Subcutaneous adipose tissue (tissue), 4 donors: ENCODE data around the gene POU6F2. TPM values are rescaled to one million over a fixed set of nuclear protein-coding genes. Genes with fewer than 3 reads are reported as not detected.

Source experiments
- total RNA-seq, 4 donors: library from RNA; depleted of rRNA; stranded (reverse); fragments of >200 nt; gene quantifications; one replicate each; pipeline ENCODE4 v1.1.0, GENCODE V29; 2016
- TF ChIP-seq, protein P1 (sequence below): fragments of 450-650 bp; IDR thresholded peaks from one replicate; pipeline ENCODE4 v1.5.1; 2016; ENCODE audit warnings: low read depth, mild to moderate bottlenecking, control low read depth, antibody characterized with exemption, moderate library complexity

Gene POU6F2
- total RNA-seq, 4 donors from 2014 or later: not detected

DNA sequence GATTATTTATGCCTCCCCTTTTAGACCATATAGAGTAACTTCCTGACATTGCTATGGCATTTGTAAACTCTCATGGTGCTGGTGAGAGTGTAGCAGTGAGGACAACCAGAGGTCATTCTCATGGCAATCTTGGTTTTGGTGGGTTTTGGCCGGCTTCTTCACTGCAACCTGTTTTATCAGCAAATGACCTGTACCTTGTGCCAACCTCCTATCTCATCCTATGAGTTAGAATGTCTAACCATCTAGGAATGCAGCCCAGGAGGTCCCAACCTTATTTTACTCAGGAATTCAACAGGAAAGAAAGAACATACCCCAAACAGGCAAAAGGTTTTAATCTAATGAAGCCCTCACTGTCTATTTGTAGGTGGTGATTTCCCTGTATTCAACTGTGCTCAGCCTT lies 383.1 kb downstream of the POU6F2 start:
- TF ChIP-seq, protein P1, sequence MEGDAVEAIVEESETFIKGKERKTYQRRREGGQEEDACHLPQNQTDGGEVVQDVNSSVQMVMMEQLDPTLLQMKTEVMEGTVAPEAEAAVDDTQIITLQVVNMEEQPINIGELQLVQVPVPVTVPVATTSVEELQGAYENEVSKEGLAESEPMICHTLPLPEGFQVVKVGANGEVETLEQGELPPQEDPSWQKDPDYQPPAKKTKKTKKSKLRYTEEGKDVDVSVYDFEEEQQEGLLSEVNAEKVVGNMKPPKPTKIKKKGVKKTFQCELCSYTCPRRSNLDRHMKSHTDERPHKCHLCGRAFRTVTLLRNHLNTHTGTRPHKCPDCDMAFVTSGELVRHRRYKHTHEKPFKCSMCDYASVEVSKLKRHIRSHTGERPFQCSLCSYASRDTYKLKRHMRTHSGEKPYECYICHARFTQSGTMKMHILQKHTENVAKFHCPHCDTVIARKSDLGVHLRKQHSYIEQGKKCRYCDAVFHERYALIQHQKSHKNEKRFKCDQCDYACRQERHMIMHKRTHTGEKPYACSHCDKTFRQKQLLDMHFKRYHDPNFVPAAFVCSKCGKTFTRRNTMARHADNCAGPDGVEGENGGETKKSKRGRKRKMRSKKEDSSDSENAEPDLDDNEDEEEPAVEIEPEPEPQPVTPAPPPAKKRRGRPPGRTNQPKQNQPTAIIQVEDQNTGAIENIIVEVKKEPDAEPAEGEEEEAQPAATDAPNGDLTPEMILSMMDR: no peak

DNA sequence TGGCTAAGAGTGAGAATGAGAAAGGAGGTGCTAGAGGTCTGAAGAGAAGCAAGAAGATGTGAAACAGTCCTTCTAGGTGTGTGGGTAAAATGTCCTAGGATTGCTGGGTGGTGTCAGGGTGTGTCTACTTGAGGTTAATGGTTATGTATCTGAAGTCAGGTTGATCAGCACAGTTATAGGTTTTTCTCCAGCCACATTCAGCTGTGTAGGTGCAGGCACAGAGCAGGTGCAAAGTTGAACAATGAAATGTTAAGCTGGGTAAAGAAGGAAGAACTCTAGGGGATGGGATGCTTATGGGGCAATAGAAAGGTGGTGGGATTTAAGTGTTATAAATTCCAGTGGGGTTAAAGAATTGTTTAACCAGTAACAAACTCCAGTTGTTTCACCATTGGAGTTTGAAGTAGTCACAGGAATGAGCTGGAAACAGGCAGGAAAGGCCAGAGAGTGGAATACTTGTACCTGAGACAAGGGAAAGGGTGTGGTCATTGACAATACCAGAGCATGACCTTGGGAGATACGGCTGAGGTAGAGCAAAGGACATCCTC lies 388.1 kb downstream of the POU6F2 start:
- TF ChIP-seq, protein P1: no peak

DNA sequence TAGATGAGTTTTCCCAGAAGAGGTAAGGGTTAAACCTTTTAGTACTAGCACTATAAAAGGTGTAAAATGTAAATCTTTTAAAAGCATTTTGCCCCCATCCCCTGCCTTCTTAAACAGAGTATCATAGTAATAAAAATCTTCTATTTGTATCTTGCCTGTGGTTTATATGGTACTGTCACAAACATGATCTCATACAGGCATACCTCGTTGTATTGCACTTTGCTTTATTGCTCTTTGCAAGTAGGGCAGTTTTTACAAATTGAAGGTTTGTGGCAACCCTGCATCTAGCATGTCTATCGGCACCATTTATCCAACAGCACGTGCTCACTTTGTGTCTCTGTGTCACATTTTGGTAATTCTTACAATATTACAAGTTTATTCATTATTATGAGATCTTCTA lies 389.7 kb downstream of the POU6F2 start:
- TF ChIP-seq, protein P1: no peak

DNA sequence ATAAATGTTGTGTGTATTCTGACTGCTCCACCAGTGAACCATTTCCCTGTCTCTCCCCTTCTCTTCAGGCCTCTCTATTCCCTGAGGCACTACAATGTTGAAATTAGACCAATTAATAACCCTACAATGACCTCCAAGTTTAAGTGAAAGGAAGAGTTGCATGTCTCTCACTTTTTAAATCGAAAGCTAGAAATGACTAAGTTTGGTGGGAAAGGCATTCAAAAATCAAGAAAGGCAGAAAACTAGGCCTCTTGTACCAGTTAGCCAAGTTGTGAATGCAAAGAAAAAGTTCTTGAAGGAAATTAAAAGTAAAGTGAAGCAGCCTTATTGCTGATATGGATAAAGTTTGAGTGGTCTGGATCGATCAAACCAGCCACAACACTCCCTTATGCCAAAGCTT lies 390.2 kb downstream of the POU6F2 start:
- TF ChIP-seq, protein P1: no peak

DNA sequence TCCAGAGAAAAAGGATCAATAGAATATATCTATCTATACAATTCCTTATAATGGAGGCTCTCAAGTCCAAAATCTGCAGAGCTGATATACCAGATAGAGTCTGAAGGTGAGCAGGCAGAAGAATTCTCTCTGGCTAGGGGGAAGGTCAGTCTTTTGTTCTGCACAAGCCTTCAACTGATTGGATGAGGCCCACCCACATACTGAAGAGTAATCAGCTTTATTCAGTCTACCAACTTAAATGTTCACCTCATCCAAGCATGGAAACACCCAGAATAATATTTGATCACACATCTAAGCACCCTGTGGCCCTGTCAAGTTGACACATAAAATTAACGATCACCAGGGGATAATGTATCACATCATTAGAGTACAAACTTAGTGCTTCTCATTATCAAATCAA lies 394.7 kb downstream of the POU6F2 start:
- TF ChIP-seq, protein P1: no peak

DNA sequence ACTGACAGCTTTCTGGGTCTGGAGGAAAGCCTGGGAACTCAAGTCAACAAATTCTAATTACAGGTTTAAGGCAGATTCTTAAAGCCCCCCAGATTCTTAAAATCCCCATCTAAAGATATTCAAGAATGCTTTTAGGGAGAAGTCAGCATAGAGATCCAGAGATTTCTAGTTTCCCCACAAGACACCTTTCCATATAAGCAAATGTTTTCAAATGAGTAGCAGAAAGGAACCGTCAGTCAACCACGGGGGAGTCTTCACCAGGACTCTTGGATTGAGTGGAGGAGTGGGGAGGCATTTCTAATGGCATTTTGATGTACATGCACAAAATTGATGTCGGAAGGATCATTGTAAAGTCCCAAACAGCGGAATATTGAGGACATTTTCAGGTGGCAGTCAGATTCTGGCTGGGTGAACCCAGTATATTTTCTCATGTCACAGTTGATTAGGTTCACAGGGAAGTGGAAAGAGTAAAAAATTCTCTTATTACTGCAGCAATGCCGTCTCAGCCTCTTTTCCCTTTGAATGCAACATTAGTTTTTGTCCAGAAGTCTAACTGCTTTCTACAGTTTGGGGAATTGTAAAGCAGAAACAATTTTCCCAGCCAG lies 396.8 kb downstream of the POU6F2 start:
- TF ChIP-seq, protein P1: no peak

DNA sequence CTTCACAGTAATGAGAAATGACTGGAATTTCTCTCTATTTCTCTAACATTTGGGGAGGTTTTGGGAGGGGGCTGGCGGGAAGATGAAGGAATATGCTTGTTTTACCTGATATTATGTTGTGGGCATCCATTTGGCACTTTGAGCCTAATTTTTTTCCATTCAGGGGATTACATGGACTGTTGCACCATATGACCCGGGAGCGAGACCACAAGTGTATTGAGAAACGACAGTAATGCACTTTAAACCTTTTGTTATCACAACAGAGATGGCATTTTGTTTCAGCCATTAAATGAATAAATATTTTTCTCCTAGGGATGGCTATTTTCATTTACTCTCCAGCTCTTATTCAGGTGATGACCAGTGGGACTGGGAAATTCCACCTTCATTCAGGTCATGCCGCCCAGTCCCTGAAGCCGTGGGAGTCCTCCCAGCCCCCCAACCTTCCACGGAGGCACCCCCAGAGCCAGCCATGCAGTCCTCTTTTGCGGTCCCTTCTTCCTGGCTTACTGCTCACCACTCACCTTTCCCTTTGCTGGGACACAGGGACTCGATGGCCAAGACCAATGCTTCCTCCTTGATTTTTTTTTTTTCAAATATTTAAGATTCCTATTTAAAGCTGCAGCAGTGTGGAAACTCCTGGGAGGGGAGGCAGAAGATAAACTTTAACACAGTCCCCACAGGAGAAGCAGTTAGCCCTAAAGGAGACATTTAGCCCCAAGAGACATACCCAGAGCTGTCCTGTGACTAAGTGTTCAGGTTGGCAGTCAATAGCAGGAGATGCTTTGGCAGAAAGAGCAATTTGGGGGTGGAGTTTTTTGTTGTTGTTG lies 397.6 kb downstream of the POU6F2 start:
- TF ChIP-seq, protein P1: no peak
